Erythroblast (primary cell): ENCODE results near the gene MS4A2.

Experiments
- GATA1 ChIP-seq: IDR thresholded peaks from 2 replicates; pipeline ENCODE4 v1.6.1; 2011; ENCODE audit warnings: low read depth, mild to moderate bottlenecking, control low read depth, low read length, moderate library complexity
- POLR2A ChIP-seq: IDR thresholded peaks from 2 replicates; pipeline ENCODE4 v1.6.1; 2011; ENCODE audit warnings: mild to moderate bottlenecking, low read length

DNA sequence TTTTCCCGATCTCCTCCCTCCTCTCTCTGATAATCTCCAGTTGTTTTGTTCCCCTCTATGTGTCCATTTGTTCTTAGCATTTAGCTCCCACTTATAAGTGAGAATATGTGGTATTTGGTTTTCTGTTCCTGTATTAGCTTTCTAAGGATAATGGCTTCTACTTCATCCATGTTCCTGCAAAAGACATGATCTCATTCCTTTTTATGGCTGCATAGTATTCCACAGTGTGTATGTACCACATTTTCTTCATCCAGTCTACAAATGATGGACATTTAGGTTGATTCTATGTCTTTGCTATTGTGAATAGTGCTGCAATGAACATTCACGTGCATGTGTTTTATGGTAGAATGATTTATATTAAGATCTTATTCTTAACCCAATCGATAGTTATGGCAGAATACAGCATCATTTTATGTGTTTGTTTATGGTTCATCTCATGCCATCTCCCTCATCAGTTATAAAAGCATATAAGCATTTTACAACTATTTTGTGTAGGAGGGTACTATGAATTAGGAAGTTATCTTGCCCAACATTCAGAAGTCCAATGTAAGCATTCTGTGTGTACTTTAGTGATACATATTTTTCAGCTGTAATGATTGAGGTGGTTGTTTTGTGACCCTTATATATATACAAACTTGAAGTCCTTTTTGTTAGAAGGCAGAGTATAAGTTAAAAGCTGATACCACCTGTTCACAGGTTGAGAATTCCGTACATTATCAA is 28.8 kb upstream of the MS4A2 start:
- no peak for TF ChIP-seq POLR2A
- no peak for TF ChIP-seq GATA1
